DMS153 treated with DMSO at 0.1 percent for 48 hours (cell line): ENCODE data around the gene WFDC5.
A peak's percentile ranks its signal among the peaks of the same experiment; 100 is the strongest.
"Not testable (repeated sequence)": the region's sequence is repeated elsewhere in the genome, so short reads cannot be mapped to it uniquely, and the experiment has no call there.

Experiments
- DNase-seq: peaks from one replicate; lab custom pipeline; 2025; ENCODE audit not compliant: unreplicated experiment; lab: John Stamatoyannopoulos, UW

WFDC5 gene, protein sequence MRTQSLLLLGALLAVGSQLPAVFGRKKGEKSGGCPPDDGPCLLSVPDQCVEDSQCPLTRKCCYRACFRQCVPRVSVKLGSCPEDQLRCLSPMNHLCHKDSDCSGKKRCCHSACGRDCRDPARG

DNA sequence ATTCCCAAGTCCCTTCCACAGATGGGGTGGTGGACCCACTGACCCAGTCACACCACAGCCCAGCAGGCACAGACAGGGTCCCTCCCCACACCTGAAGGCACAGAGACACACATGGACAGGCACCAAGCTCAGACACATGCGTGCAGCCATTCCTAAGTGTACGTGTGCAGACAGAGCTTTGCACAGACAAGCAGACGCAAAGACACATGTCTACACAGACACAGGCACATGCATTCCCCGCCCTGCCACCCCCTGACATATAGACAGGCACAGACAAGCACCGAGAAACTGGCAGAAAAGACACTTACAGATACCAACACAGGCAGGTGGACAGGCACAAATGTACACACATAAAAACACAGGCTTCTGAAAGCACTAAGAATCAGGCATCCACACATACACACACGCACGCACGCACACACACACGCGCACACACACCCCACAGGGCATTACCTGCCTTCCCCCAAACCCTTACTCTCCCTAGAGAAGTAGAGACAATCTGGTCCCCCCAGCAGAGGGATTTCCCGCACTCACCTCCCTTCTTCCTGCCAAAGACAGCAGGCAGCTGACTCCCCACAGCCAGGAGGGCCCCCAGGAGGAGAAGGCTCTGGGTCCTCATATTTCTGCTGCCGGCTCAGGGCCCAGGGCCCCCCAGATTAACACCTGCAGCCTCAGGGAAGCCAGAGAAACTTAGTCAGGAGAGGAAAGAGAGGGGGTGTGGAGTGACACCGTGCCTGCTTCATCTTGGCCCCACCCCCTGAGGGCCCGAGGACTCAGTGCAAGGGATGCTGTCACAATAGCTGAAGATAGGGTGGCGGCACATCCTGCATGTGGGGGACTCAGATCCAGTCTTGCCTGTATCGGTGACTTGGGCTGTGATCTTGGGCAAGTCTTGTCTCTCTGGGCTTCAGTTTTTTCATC is at the start of gene WFDC5:
Gene WFDC5 (minus strand): TSS at position 710 of the 921 bp plus-strand sequence. CDS start 91 bp downstream, at position 619.
- DNase-seq, result no peak

DNA sequence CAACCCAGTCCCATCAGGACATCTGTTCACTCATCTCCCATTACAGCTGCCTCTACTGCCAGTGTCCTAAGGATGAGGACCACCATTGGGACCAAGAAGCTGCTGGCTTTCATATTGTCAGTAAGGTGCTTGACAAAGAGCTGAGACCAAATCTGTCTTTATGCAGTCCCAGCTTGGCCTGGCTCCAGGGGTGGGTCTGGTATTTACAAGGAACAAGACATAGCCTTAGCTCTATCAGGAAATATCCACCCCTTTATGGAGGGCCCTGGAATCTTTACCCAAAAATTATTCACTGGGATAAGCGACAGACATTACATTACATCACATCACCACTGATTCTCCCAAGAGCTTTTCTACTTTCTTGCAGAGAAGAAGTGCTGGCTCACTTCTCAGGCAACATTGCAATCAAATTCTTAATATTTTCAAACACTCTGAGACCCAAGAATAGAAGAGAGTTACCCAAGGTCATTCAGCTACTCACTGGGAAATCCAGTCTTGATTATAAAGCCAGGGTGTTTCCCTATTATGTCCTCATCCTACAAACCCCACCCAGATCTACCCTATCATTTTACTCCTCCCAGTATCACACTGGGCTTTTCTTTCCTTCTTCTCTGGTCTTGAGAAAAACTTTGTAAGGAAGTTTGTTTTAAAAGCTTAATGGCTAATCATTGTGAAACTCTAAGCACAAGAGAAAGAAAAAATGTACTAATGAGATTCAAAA is 48.3 kb upstream of the WFDC5 start:
- DNase-seq, result no peak

DNA sequence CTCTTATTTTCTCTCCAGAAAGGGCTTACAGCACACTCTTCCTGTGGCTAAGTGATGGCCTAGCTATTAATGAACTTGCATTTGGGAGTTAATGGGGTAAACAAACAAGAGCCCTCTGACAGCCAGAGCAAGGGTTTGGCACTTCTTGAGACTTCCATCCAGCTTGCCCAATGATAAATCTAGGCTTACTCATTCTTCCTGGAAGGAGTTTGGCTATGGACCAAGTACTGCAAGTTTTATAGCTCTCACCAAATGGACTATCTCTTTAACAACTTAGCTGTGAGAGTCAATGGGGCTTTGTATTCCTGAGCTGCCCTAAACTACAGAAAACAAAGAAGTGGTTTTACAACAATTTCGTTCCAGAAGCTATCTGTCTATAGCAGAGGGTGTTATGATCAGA is 43.0 kb upstream of the WFDC5 start:
- DNase-seq, result no peak

DNA sequence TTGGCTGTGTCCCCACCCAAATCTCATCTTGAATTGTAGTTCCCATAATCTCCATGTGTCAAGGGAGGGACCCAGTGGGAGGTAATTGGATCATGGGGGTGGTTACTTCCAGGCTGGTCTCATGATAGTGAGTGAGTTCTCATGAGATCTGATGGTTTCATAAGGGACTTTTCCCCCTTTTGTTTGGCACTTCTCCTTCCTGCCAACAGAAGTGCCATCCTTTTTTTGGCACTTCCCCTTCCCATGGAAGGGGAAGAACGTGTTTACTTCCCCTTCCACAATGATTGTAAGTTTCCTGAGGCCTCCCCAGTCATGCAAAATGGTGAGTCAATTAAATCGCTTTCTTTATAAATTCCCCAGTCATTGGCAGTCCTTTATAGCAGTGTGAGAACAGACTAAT is 41.7 kb upstream of the WFDC5 start:
- no peak for DNase-seq

DNA sequence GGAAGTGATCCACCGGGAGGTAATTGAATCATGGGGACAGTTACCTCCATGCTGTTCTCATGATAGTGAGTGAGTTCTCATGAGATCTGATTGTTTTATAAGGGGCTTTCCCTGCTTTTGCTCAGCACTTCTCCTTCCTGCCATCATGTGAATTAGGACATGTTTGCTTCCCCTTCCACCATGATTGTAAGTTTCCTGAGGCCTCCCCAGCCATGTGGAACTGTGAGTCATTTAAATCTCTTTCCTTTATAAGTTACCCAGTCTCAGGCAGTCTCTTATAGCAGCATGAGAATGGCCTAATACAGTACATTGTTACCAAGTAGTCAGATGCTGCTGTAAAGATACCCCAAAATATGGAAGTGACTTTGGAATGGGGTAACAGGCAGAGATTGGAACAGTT is 39.8 kb upstream of the WFDC5 start:
- not testable (repeated sequence) for DNase-seq

DNA sequence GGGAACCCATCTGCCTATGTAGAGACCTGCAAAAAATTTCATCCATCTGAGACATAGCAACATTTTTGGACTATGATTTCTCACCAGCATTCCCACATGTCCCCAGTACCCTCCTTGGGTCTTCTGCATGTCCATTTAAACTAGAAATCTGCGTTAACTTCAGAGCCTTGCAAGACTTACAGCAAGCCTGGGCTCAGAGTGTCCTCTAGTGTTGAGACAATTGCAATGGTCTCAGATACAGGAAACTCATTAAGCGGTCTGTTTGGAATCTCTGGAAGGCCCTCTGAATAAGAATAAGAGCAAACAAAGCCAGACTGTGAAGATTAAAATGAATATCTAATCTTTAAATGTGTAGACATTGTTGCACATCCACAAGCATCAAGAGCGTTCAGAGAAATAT is 39.2 kb upstream of the WFDC5 start:
- no peak for DNase-seq

DNA sequence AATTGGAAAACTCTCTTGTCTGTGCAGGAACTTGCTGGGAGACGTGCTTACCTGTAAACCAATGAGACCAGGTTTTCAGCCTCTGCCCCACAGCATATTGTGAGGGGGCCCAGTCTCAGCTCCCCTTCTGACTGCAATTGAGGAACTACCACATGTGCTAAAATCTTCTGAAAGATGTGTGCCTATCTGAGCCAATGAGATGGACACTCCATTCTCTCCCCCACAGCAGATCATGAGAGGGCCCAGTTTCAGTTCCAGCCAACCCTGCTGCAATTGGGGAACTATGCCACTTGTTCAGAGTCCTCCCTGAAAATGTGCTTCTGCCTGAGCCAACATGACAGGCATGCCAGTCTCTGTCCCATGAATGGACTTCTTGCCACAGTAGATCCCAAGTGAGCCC is 38.8 kb upstream of the WFDC5 start:
- DNase-seq, result no peak

DNA sequence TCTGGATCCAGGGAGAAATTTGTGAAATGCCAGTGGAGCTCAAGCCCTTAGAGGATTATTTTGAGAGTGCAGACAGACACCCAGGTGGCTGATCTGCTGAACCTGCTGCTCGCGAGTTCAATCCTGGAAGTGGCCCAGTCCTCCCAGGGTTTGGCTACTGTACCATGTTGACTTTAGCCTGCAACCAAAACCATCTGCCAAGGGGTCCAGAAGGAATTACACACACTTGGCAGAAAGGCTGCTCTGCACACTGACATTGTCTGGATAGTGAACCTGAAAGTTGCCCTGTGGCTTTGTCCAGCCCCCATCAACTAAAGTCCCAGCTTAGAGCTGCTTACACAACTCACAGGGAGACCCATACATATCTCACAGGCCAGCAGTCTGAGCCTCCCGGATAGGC is 38.2 kb upstream of the WFDC5 start:
- DNase-seq, result no peak

DNA sequence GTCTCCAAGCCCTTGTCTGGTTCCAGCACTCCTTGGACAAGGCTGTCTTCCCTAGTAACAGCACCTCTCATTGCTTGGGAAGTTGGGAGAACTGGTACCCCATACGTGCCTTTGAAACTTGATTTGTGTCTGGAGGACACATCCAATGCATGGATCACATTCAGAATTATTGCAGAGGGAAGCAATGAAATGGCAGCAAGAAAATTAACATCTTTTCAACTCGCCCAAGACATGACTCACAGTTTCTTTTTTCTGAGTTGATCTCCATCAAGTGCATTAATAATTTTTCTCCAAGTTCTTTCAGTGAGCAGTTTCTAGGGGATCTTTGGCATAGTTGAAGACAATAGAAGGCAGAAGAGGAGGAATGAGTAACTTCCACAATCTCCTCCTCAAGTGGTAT is 37.4 kb upstream of the WFDC5 start:
- no peak for DNase-seq

DNA sequence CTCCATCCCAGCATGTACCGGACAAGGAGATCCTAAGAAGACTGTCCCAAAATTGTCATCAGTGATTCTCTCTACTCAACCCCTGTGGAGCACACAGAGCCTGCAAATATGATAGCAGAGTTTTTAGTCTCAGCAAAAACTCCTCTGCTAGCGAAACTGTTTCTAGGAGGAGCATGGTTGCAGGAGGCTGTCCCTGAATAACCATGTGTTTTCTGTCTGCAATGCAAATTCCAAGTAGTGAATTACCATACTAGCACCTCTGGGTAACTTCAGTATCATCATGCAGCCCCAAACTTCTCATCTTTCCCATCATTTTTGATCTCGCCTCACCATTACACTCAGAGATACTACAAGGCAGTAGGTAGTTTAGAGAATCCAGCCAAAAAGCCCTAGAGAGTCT is 34.1 kb upstream of the WFDC5 start:
- no peak for DNase-seq

DNA sequence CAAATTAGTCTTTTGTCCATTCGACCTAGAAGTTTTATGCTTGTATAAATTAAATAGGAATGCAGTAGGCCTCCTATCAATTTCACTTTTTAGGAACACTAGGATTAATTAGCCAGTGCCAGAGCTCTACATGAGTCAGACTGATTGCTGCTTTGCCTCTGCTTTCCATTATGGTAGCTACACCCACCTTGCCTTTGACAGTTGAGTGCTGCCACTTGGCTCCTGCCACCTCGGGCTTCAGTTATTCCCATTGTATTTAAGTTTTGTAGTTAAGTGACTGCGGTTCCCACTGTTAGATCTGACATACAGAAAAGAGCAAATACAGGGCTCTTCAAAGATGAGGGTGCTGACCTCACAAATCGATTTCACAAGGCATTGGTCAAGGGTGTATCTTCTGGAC is 25.9 kb upstream of the WFDC5 start:
- DNase-seq, result no peak

DNA sequence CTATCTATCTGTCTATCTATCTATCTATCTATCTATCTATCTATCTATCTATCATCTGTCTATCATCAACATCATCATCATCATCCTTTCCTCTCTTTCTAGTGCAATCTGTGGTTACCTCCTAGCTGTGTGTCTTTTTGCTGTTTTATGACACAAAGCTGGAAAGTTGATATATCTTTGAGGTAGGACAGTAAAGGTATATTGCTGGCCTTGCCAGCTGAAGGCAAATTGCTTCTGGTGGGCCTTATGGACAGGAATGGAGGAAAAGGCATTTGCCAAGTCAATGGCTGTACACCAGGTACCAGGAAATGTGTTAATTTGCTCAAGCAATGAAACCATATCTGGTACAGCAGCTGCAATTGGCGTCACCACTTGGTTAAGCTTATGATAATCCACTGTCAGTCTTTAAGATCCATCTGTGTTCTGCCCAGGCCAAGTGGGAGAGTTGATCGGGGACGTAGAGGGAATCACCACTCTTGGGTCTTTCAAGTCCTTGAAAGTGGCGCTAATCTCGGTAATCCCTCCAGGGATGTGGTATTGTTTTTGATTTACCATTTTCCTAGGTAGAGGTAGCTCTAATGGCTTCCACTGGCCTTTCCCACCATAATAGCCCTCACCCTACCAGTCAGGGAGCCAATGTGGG is 24.9 kb upstream of the WFDC5 start:
- DNase-seq, result not testable (repeated sequence)

DNA sequence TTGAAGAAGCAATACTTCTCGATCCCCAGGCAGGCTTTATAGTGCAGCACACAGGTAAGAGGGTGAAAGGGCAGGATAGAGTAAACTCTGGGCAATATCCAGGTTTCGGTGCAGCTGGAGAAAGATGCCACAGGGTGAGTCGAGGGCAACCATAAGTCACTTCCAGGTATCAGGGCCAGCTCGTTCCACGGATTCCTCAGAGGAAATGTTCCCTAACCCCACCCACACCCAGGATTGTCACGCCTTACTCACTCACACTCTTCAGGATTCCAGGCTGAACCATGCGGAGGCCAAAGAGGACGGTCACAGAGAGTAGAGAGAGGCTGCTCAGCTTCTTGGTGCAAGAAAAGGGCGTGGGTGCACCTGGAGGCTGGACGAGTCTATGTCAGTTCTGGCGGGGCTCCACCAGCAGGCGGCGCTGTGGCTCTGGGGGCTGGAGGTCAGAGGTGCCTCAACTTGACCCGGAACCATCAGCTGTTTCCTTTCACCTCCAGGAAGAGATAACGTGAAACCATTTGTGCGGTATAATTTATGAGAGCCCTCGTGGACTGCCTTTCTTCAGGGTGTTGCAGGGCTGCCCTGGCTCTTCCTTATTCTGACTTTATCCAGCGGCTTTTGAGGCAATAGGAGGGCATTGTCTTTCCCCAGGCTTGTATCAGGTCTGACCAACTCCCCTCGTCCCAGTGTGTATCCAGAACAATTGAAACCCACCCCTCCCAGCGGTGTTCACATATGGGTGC is 23.8 kb upstream of the WFDC5 start:
- peak; percentile 35 for DNase-seq

DNA sequence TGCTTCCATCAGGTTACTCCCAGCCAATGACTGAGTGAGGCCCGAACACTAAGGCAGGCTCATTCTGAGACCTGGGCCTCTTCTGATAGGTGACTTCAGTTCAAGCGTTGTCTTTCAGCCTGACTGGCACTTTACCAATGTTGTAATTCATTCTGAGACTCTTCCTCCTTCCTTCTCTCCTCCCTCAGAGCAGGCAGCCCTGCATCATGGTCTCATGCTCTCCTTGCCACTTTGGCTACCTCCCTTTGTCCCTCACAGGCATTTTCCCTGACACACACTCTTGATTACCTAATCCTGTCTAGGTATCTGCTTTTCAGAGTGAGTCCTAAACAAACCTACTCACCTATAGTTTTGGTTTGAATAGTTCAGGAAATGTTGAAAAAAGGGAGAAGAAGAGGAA is 21.9 kb upstream of the WFDC5 start:
- no peak for DNase-seq

DNA sequence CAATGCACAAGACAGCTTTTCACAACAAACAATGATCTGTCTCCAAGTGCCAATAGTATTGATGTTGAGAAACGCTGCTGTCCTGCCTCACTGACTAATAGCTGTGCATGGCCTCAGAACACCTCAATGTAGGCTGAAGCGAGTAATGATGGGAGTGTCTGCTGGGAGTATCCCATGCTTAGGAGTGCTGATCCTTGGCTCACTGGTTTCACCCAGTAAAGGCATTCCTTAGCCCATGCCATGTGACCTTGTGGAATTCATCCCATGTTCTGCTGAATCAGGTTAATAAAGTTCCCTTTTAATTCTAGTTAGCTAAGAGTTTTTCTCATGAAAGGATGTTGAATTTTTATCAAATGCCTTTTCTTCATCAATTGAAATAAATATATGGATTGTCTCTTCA is 13.1 kb upstream of the WFDC5 start:
- no peak for DNase-seq

DNA sequence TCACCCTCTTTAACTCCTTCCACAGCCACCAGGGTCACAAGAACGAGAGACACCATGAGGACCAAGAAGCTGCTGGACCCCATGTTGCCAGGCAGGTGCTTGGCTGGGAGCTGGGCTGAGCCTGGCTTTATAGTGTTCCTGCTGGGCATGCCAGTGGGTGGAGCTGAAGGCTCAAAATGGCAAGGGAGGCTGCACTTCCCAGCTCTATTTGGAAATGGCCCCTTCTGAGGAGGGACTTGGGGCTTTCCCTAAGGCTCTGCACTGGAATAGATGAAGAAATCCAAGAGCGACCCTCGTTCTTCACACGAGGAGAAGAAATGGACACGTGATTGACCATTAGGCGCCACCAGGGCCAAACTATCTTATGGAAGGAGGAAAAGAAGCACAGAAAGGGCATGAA is 9.4 kb upstream of the WFDC5 start, which contains the start of gene WFDC12:
Gene WFDC12 (minus strand): TSS at position 101 of the 400 bp plus-strand sequence. CDS start 18 bp downstream, at position 83.
- DNase-seq, result no peak

DNA sequence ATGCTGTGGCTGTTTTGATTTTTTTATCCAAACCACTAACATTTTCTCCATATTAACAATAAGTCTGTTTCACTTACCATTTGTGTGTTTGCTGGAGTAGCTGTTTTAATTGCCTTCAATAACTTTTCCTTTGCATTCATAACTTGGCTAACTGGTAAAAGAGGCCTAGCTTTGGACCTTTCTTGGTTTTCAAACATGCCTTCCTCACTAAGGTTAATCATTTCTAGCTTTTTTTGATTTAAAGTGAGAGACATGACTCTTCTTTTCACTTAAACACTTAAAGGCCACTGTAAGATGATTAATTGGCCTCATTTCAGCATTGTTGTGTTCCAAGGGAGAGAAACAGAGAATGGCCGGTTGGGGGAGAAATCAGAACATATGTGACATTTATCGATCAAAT is 6.4 kb upstream of the WFDC5 start:
- no peak for DNase-seq

DNA sequence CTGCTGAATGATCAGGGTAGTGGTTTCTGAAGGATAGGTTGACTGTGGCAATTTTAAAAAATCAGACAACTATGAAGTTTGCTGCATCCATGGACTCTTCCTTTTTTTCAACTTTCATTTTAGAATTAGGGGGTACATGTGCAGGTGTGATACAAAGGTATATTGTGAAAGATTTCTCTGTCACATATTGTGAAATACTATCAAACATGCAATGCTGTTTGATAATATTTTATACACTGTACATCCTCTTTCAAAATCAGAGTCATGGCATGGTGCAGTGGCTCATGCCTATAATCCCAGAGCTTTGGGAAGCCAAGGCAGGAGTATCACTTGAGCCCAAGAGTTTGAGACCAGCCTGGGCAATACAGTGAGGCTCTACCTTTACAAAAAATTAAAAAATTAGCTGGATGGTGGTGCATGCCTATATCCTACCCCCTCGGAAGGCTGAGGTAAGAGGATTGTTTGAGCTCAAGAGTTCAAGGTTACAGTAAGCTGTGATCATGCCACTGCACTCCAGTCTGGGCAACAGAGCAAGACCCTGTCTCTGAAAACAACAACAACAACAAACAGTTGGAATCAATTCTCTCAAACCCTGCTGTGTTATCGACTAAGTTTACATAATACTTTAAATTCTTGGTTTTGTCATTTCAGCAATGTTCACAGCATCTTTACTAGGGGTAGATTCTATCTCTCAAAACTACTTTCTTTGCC is 4.7 kb upstream of the WFDC5 start:
- no peak for DNase-seq

DNA sequence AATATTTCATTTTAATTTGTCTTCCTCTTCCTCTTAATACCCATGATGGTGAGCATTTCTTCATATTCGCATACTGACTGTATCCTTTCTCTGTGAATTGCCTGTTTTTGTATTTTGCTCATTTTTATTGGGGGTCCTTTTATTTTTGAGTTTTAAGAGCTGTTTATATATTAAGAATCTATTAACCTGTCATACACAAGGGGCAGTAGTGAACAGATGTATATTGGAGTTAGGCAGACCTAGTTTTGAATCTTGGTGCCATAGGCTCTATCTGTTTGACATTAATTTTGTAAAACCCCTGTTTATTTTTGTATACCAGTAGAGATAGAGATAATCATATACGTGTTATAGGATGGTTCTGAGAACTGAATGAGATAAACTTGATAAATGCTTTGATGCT is 3.1 kb upstream of the WFDC5 start:
- DNase-seq, result no peak

DNA sequence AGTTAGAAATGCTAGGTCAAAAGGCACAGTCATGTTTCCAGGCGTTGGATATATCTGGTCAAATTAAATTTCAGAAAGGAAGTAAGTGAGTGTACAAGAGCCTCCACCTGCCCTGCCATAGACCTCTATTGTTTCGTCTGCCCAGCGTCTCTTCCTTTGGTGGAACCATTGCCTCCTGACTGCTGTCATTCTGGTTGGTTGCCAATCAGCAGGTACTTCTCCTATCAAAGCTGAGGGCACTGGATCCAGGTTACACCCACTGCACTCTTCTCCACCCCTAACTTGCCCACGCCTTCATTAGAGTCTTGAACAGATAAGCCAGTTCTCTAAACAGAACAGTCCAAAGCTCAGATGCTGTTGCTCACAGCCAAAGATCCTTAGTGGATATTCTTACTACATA is 2.6 kb upstream of the WFDC5 start:
- peak; percentile 1 for DNase-seq
